H9 (cell line): Measurements from ENCODE around the gene WAC. TPM values are rescaled to one million over a fixed set of nuclear protein-coding genes. Genes with fewer than 3 reads are reported as not detected.
"Not testable (repeated sequence)": the region's sequence is repeated elsewhere in the genome, so short reads cannot be mapped to it uniquely, and the experiment has no call there.

Experiments
- DNase-seq: peaks from one replicate; pipeline ENCODE4 v3.0.0-alpha.2; 2017
- H2AFZ ChIP-seq: one replicate; pipeline ENCODE4 v1.6.1; 2013; ENCODE audit warnings: mild to moderate bottlenecking, low read length, control low read depth, moderate library complexity
- H2AK5ac ChIP-seq: 2 replicates; pipeline ENCODE4 v1.6.1; 2013; ENCODE audit warnings: low read length, control low read depth, mixed read lengths; ENCODE audit not compliant: insufficient read length
- H2BK120ac ChIP-seq: one replicate; pipeline ENCODE4 v1.6.1; 2013; ENCODE audit warnings: low read depth, mild to moderate bottlenecking, low read length, control low read depth, inconsistent platforms; ENCODE audit not compliant: poor library complexity, severe bottlenecking
- H2BK12ac ChIP-seq: 2 replicates; pipeline ENCODE4 v1.6.1; 2013; ENCODE audit warnings: low read length, control low read depth, mixed read lengths, low read depth; ENCODE audit not compliant: insufficient read length
- H2BK15ac ChIP-seq: 2 replicates; pipeline ENCODE4 v1.6.1; 2013; ENCODE audit warnings: low read depth, low read length, control low read depth
- H2BK20ac ChIP-seq: one replicate; pipeline ENCODE4 v1.6.1; 2013; ENCODE audit warnings: low read depth, mild to moderate bottlenecking, low read length, control low read depth, inconsistent platforms; ENCODE audit not compliant: poor library complexity, severe bottlenecking
- H2BK5ac ChIP-seq: 2 replicates; pipeline ENCODE4 v1.6.1; 2013; ENCODE audit warnings: low read length, control low read depth, mixed read lengths; ENCODE audit not compliant: insufficient read length
- H3K14ac ChIP-seq: 2 replicates; pipeline ENCODE4 v1.6.1; 2013; ENCODE audit warnings: low read length, control low read depth; ENCODE audit not compliant: insufficient read depth
- H3K18ac ChIP-seq: 2 replicates; pipeline ENCODE4 v1.6.1; 2013; ENCODE audit warnings: low read depth, mild to moderate bottlenecking, mixed read lengths, low read length, control low read depth; ENCODE audit not compliant: insufficient read length
- H3K23ac ChIP-seq: 2 replicates; pipeline ENCODE4 v1.6.1; 2013; ENCODE audit warnings: low read length, control low read depth, mixed read lengths, low read depth; ENCODE audit not compliant: insufficient read length
- H3K23me2 ChIP-seq: 2 replicates; pipeline ENCODE4 v1.6.1; 2013; ENCODE audit warnings: low read depth, mild to moderate bottlenecking, mixed read lengths, low read length, control low read depth; ENCODE audit not compliant: insufficient read length, poor library complexity, severe bottlenecking
- H3K27ac ChIP-seq: 2 replicates; pipeline ENCODE4 v1.5.1; 2013; ENCODE audit warnings: low read length, control low read depth, mixed read lengths, low read depth; ENCODE audit not compliant: insufficient read length
- H3K27me3 ChIP-seq: 2 replicates; pipeline ENCODE4 v1.6.1; 2013; ENCODE audit warnings: low read length, control low read depth, inconsistent platforms; ENCODE audit not compliant: insufficient read depth
- H3K4ac ChIP-seq: 2 replicates; pipeline ENCODE4 v1.6.1; 2013; ENCODE audit warnings: low read depth, mild to moderate bottlenecking, control low read depth, inconsistent platforms, low read length, moderate library complexity
- H3K4me1 ChIP-seq: 2 replicates; pipeline ENCODE4 v1.6.1; 2013; ENCODE audit warnings: low read length, control low read depth, inconsistent platforms; ENCODE audit not compliant: insufficient read depth
- H3K4me2 ChIP-seq: 2 replicates; pipeline ENCODE4 v1.6.1; 2013; ENCODE audit warnings: low read length, control low read depth, mixed read lengths; ENCODE audit not compliant: insufficient read length, insufficient read depth
- H3K56ac ChIP-seq: 2 replicates; pipeline ENCODE4 v1.6.1; 2013; ENCODE audit warnings: low read depth, mild to moderate bottlenecking, mixed read lengths, low read length, control low read depth; ENCODE audit not compliant: insufficient read length
- H3K79me1 ChIP-seq: 2 replicates; pipeline ENCODE4 v1.6.1; 2013; ENCODE audit warnings: low read depth, mild to moderate bottlenecking, moderate library complexity, low read length, control low read depth, inconsistent platforms; ENCODE audit not compliant: insufficient read depth, poor library complexity, severe bottlenecking
- H3K79me2 ChIP-seq: 2 replicates; pipeline ENCODE4 v1.6.1; 2013; ENCODE audit warnings: low read length, control low read depth, inconsistent platforms; ENCODE audit not compliant: insufficient read depth
- H3K9ac ChIP-seq: 2 replicates; pipeline ENCODE4 v1.6.1; 2013; ENCODE audit warnings: low read length, control low read depth, mixed read lengths; ENCODE audit not compliant: insufficient read length; ENCODE audit errors: extremely low read depth
- H3K9me3 ChIP-seq: one replicate; pipeline ENCODE4 v1.6.1; 2013; ENCODE audit warnings: low read depth, low read length, inconsistent platforms; ENCODE audit not compliant: control insufficient read depth
- H3T11ph ChIP-seq: one replicate; pipeline ENCODE4 v1.6.1; 2013; ENCODE audit warnings: mild to moderate bottlenecking, low read length, control low read depth, inconsistent platforms
- H4K20me1 ChIP-seq: one replicate; pipeline ENCODE4 v1.6.1; 2013; ENCODE audit not compliant: control insufficient read depth, insufficient read length, insufficient read depth
- H4K5ac ChIP-seq: 2 replicates; pipeline ENCODE4 v1.6.1; 2013; ENCODE audit warnings: low read depth, mild to moderate bottlenecking, mixed read lengths, low read length, control low read depth; ENCODE audit not compliant: insufficient read length
- H4K8ac ChIP-seq: replicated peaks from 2 replicates; pipeline ENCODE4 v1.6.1; 2013; ENCODE audit warnings: low read length, control low read depth, mixed read lengths, low read depth; ENCODE audit not compliant: insufficient read length
- H4K91ac ChIP-seq: 2 replicates; pipeline ENCODE4 v1.6.1; 2013; ENCODE audit warnings: low read depth, mild to moderate bottlenecking, moderate library complexity, mixed read lengths, low read length, control low read depth; ENCODE audit not compliant: insufficient read length
- H3K27ac Mint-ChIP-seq, 3 experiments: 2 replicates in 2 of 3; 3 replicates in 1 of 3; pipeline ENCODE4 v1.8.0; 2020 to 2021; ENCODE audit warnings: mixed read lengths in 3 of 3, mild to moderate bottlenecking in 1 of 3, moderate library complexity in 1 of 3
- H3K27me3 Mint-ChIP-seq: 2 replicates; pipeline ENCODE4 v1.8.0; 2021; ENCODE audit warnings: low read depth, mild to moderate bottlenecking, moderate library complexity, mixed read lengths
- H3K36me3 Mint-ChIP-seq, 3 experiments: 2 replicates in 2 of 3; 3 replicates in 1 of 3; pipeline ENCODE4 v1.8.0; 2020 to 2021; ENCODE audit warnings: low read depth in 3 of 3, mixed read lengths in 3 of 3; ENCODE audit not compliant: insufficient read depth in 1 of 3
- H3K4me1 Mint-ChIP-seq, 2 experiments: 2 replicates each; pipeline ENCODE4 v1.8.0; 2020; ENCODE audit warnings: mixed read lengths in 2 of 2
- H3K4me3 Mint-ChIP-seq, 2 experiments: 2 replicates in 1 of 2; 3 replicates in 1 of 2; pipeline ENCODE4 v1.8.0; 2020 to 2021; ENCODE audit warnings: mild to moderate bottlenecking in 2 of 2, mixed read lengths in 2 of 2, moderate library complexity in 1 of 2
- H3K9me3 Mint-ChIP-seq, 2 experiments: 2 replicates in 1 of 2; 3 replicates in 1 of 2; pipeline ENCODE4 v1.8.0; 2020; ENCODE audit warnings: mild to moderate bottlenecking in 2 of 2, mixed read lengths in 2 of 2, moderate library complexity in 1 of 2
- CTCF ChIP-seq: fragments of 200-600 bp; sonication (generic); conservative IDR thresholded peaks from 3 replicates; pipeline ENCODE4 v1.8.0; 2021; ENCODE audit warnings: antibody characterized with exemption, mild to moderate bottlenecking
- WGBS: extraction: QIAGEN DNeasy Blood & Tissue Kit; methylation state at CpG from one replicate; pipeline ENCODE4 v1.1.7; 2013; ENCODE audit warnings: missing lambda C conversion rate, low lambda C conversion rate, mixed read lengths; ENCODE audit not compliant: insufficient read length; ENCODE audit errors: extremely low coverage; 5-methylcytosine and 5-hydroxymethylcytosine counted together
- total RNA-seq: library from RNA; stranded (reverse); gene quantifications from 2 replicates; pipeline ENCODE4 v1.2.1, GENCODE V29; 2021

Gene WAC
- total RNA-seq, 1 experiment from 2014 or later = 130 TPM

DNA sequence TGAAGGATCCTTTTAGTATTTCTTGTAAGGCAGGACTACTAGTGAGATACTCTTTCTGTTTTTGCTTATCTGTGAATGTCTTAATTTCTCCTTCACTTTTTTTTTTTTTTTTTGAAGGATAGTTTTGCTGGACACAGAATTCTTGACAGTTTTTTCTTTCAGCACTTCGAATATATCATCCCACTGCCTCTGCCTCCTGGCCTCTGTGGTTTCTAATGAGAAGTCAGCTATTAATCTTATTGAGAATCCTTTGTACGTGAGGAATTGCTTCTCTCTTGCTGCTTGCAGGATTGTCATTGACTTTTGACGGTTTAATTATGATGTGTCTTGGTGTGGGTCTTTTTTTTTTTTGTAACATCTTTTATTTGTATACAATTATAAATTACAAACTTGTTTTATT is 12.6 kb upstream of the WAC start:
- Mint-ChIP-seq H3K36me3 (peaks cover 23 to 39% (median 30%) of the 10 kb centered on the region in 3 experiments), H3K27ac (no peak overlapping the region), H3K4me1 (peaks cover 3 to 8% of the 10 kb centered on the region in 2 experiments; a peak in 1 of 4 replicates), H3K4me3 (no peak overlapping the region), H3K9me3 (peaks cover 21 to 33% of the 10 kb centered on the region in 2 experiments), H3K27me3 (peaks cover 48% of the 10 kb centered on the region)
- H2AFZ ChIP-seq = no peak overlapping the region
- no CpG with 5 or more reads among the region's 3 CpGs for WGBS
- no peak overlapping the region for H4K8ac ChIP-seq
- no peak overlapping the region for H3T11ph ChIP-seq
- H3K4me1 ChIP-seq = no peaks in the 10 kb centered on the region; the same call in 1 of the 2 replicates
- H4K91ac ChIP-seq = no peak overlapping the region
- no peak overlapping the region for H3K27ac ChIP-seq
- H3K18ac ChIP-seq = no peak overlapping the region
- H2BK12ac ChIP-seq = no peak overlapping the region
- no peak overlapping the region for H2BK20ac ChIP-seq
- no peaks in the 10 kb centered on the region for H4K20me1 ChIP-seq
- H2BK15ac ChIP-seq = no peak overlapping the region
- H3K4me2 ChIP-seq = no peak overlapping the region
- TF ChIP-seq CTCF = no peak
- no peak overlapping the region for H3K4ac ChIP-seq
- no peak overlapping the region for H3K14ac ChIP-seq
- H3K56ac ChIP-seq = no peak overlapping the region
- DNase-seq = no peak
- no peaks in the 10 kb centered on the region for H3K79me1 ChIP-seq
- H3K23ac ChIP-seq = no peak overlapping the region
- H3K79me2 ChIP-seq = no peaks in the 10 kb centered on the region
- H4K5ac ChIP-seq = no peak overlapping the region
- H3K9me3 ChIP-seq = no peaks in the 10 kb centered on the region
- no peaks in the 10 kb centered on the region for H3K23me2 ChIP-seq
- no peak overlapping the region for H3K9ac ChIP-seq
- H2AK5ac ChIP-seq = no peak overlapping the region
- H2BK5ac ChIP-seq = no peak overlapping the region
- no peak overlapping the region for H2BK120ac ChIP-seq
- H3K27me3 ChIP-seq = no peaks in the 10 kb centered on the region

GRCh38 chr10:28520828-28521227 is 12.1 kb upstream of the WAC start:
- not testable (repeated sequence) for H3K4me1 Mint-ChIP-seq, H3K4me3 Mint-ChIP-seq, H3K9ac ChIP-seq, H3K4me1 ChIP-seq, H3K79me1 ChIP-seq, H2BK120ac ChIP-seq, H2BK12ac ChIP-seq, H3K27ac ChIP-seq, H3K18ac ChIP-seq, H3K79me2 ChIP-seq, H2AK5ac ChIP-seq, H2BK20ac ChIP-seq, H3K4me2 ChIP-seq, H3K27me3 ChIP-seq, H3K14ac ChIP-seq, H3T11ph ChIP-seq, H4K91ac ChIP-seq, H2BK15ac ChIP-seq, H3K9me3 ChIP-seq, H3K56ac ChIP-seq, H4K20me1 ChIP-seq, H2AFZ ChIP-seq, DNase-seq, H4K8ac ChIP-seq, H4K5ac ChIP-seq, H2BK5ac ChIP-seq, H3K4ac ChIP-seq, H3K27ac Mint-ChIP-seq, H3K23me2 ChIP-seq, H3K23ac ChIP-seq
- Mint-ChIP-seq H3K36me3 (peaks cover 26 to 43% (median 34%) of the 10 kb centered on the region in 3 experiments), H3K27me3 (peaks cover 48% of the 10 kb centered on the region), H3K9me3 (peaks cover 21 to 33% of the 10 kb centered on the region in 2 experiments)
- no CpG with 5 or more reads among the region's 4 CpGs for WGBS
